ENCODE data around the gene PDE3A. TPM values are rescaled to one million over a fixed set of nuclear protein-coding genes. Genes with fewer than 3 reads are reported as not detected.

The PDE3A gene
- total RNA-seq, 1 donor: 16.2 TPM

DNA sequence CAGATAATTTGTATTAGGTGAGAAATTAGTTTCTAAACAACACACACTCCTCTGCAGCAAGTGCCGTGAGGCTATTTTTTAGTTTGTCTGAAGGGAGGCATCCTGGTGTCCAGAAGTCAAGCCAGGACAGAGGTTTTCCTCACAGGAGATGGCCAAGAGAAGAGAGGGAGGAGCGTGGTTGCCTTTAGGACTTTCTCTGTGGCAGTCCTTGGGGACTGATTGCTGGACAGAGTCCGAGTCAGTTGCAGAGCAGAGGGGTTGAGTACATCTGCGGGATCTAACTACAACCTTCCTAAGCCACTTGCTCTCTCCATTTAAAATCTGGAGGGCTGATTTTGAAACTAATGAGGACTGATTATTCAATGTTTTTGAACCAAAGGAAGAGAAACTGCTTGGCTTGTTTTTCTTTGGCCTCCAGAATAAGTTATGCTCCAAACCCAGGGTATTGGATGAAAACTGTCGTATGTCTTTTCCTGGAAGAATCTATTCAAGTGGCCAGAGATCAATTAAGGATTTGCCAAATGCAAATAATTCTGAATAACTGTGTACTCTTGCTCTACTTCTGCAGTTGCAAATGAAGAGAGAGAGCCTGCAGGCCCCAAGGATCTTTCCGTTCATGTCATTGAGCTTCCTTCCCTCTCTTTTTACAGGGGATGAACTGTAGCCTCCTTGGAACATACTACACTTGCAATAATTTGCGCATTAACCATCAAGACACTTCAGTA is 328.0 kb downstream of the PDE3A start:
- DNase-seq (ENCODE audit: low read depth): no peak
- no peak overlapping the region for H3K4me3 ChIP-seq (ENCODE audit: low read depth, low read length)
- TF ChIP-seq, protein P1, sequence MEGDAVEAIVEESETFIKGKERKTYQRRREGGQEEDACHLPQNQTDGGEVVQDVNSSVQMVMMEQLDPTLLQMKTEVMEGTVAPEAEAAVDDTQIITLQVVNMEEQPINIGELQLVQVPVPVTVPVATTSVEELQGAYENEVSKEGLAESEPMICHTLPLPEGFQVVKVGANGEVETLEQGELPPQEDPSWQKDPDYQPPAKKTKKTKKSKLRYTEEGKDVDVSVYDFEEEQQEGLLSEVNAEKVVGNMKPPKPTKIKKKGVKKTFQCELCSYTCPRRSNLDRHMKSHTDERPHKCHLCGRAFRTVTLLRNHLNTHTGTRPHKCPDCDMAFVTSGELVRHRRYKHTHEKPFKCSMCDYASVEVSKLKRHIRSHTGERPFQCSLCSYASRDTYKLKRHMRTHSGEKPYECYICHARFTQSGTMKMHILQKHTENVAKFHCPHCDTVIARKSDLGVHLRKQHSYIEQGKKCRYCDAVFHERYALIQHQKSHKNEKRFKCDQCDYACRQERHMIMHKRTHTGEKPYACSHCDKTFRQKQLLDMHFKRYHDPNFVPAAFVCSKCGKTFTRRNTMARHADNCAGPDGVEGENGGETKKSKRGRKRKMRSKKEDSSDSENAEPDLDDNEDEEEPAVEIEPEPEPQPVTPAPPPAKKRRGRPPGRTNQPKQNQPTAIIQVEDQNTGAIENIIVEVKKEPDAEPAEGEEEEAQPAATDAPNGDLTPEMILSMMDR (IDR thresholded peaks at IDR 0.05; ENCODE audit: insufficient read depth, low read length): no peak

DNA sequence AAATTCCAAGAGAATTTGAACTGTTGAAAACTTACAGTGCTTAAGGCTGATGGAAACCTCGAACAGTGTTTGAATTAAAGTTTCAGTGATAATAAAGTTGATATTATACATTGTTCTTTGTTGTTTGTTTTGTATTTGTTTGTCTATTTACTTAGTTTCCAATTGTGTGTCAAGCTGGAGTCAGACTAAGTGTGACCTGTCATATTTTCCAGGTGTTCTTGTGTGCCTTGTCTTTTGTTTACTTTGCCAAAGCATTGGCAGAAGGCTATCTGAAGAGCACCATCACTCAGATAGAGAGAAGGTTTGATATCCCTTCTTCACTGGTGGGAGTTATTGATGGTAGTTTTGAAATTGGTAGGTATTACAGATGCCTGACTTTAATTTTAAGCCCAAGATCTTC is 332.8 kb downstream of the PDE3A start:
- TF ChIP-seq, protein P1 (IDR thresholded peaks at IDR 0.05; ENCODE audit: insufficient read depth, low read length): no peak
- DNase-seq (ENCODE audit: low read depth): no peak
- no peak overlapping the region for H3K4me3 ChIP-seq (ENCODE audit: low read depth, low read length)

DNA sequence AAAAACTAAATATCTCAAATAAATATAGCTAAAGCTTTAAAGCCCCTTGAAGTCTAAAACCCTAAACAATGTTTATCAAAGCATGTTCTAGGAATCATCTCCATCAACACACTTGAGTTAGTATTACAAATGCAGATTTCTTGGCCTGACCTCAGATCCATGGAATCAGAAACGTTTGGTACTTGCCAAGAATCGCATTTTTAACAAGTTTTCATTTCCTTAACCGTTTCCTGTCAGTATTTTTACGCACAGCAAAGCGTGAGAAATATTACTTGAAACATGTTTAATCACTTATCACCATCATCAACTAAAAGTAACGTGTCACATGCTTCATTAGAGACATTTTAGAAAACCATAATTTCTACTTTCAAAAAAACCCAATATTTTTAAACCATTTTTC is 336.5 kb downstream of the PDE3A start:
- no peak overlapping the region for H3K4me3 ChIP-seq (ENCODE audit: low read depth, low read length)
- DNase-seq (ENCODE audit: low read depth): no peak
- TF ChIP-seq, protein P1 (IDR thresholded peaks at IDR 0.05; ENCODE audit: insufficient read depth, low read length): no peak

DNA sequence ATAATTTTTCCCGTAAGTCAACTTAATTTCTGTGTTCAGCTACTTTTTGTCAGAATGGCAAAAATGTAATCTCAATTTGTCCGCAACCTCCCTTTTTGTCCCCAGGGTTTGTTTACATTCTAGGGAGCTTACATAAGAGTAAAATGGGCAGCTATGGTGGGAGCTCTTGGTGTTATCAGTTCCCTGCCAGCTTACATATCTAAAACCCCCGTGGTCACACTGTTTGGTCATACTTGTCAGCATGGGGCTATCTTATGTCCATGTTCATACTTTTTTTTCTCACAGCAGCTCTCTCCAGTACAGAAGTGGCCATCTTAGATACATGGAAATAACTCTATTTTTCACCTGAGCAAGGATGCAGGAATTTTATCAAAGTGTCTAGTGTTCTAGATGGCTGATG is 343.5 kb downstream of the PDE3A start:
- TF ChIP-seq, protein P1 (IDR thresholded peaks at IDR 0.05; ENCODE audit: insufficient read depth, low read length): no peak
- no peak overlapping the region for H3K4me3 ChIP-seq (ENCODE audit: low read depth, low read length)
- DNase-seq (ENCODE audit: low read depth): no peak

DNA sequence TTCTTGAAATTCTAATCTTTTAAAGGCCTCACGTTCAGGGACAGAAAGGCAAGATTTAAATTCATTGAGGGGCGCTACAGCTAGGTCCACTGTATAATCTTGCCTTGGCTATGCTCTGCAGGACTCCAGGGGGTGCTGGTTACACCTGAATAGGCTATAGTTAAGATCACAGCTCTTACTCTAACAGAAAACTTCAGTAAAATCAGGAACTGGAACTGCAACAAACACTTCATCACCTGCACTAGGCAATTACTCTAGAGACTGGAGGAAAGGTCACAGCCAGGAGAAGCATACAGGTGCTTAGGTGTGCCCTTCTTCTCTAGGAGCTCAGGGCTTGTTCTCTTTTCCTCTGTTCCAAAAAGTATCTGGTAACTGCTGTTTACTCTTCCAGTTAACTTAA is 347.7 kb downstream of the PDE3A start:
- no peak for DNase-seq (ENCODE audit: low read depth)
- TF ChIP-seq, protein P1 (IDR thresholded peaks at IDR 0.05; ENCODE audit: insufficient read depth, low read length): no peak
- no peak overlapping the region for H3K4me3 ChIP-seq (ENCODE audit: low read depth, low read length)

DNA sequence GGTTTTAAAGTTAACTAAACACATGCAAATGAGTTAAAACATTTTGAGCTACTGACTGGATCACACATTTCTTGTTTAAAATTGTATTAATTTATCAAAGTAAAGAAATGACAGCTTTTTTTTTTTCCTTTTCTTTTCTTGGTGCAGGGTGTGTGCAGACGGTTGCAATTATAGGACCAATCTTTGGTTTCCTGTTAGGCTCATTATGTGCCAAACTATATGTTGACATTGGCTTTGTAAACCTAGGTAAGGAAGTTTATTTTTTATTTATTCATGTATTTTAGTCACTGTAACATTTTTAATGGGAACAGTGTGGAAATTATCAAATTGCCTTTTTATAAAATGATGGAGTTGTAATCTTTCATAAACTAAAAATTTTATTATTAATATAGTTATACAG is 348.6 kb downstream of the PDE3A start:
- no peak for DNase-seq (ENCODE audit: low read depth)
- TF ChIP-seq, protein P1 (IDR thresholded peaks at IDR 0.05; ENCODE audit: insufficient read depth, low read length): no peak
- no peak overlapping the region for H3K4me3 ChIP-seq (ENCODE audit: low read depth, low read length)

DNA sequence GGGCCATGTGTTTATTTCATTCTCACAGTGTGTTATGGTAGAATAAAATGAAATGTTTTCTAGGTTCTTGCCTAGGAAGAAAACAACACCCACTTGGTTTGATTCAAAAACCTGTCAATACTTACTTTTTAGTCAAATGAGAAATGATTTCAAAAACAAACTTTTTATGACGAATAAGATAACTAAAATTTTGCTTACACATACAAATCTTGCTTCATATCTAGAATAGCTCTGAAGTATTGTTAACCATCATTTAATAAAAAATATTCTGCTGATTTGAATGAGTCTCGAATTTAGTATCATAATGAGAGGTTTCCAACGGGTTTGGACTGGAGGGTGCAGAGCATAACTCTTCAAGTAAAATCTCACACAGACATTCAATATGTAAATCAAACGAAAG is 350.0 kb downstream of the PDE3A start:
- TF ChIP-seq, protein P1 (IDR thresholded peaks at IDR 0.05; ENCODE audit: insufficient read depth, low read length): no peak
- DNase-seq (ENCODE audit: low read depth): no peak
- no peak overlapping the region for H3K4me3 ChIP-seq (ENCODE audit: low read depth, low read length)

Measured in fibroblast of the aortic adventitia (primary cell).